KMS-11 (cell line): ENCODE results near the gene FTCD.

Experiments
- H2AFZ ChIP-seq: fragments of 200-600 bp; sonication (generic); 2 replicates; pipeline ENCODE4 v1.6.1; 2016; ENCODE audit warnings: antibody characterized with exemption, mixed run types, low read depth
- H3K27ac ChIP-seq: fragments of 200-600 bp; sonication (generic); 2 replicates; pipeline ENCODE4 v1.6.1; 2016; ENCODE audit warnings: mild to moderate bottlenecking, mixed run types
- H3K27me3 ChIP-seq: fragments of 200-600 bp; sonication (generic); 2 replicates; pipeline ENCODE4 v1.6.1; 2017; ENCODE audit warnings: mild to moderate bottlenecking, low read depth, mixed run types, moderate library complexity; ENCODE audit not compliant: insufficient read depth
- H3K36me3 ChIP-seq: fragments of 200-600 bp; sonication (generic); 2 replicates; pipeline ENCODE4 v1.6.1; 2017; ENCODE audit warnings: mild to moderate bottlenecking, mixed run types; ENCODE audit not compliant: insufficient read depth
- H3K4me1 ChIP-seq: fragments of 200-600 bp; sonication (generic); 2 replicates; pipeline ENCODE4 v1.6.1; 2016; ENCODE audit warnings: mild to moderate bottlenecking, low read depth, mixed run types; ENCODE audit not compliant: poor library complexity, severe bottlenecking
- H3K4me2 ChIP-seq: fragments of 200-600 bp; sonication (generic); 2 replicates; pipeline ENCODE4 v1.7.0; 2016; ENCODE audit warnings: mild to moderate bottlenecking, mixed run types
- H3K4me3 ChIP-seq: fragments of 200-600 bp; sonication (generic); IDR thresholded peaks from 2 replicates; pipeline ENCODE4 v1.6.1; 2017; ENCODE audit warnings: low read depth, low read length, mixed read lengths; ENCODE audit not compliant: insufficient read depth
- H3K79me2 ChIP-seq: fragments of 200-600 bp; sonication (generic); 2 replicates; pipeline ENCODE4 v1.6.1; 2016; ENCODE audit warnings: low read depth, mixed run types; ENCODE audit not compliant: insufficient read depth
- H3K9ac ChIP-seq: fragments of 200-600 bp; sonication (generic); 2 replicates; pipeline ENCODE4 v1.6.1; 2016; ENCODE audit warnings: mild to moderate bottlenecking, mixed run types
- H4K20me1 ChIP-seq: fragments of 200-600 bp; sonication (generic); 2 replicates; pipeline ENCODE4 v1.6.1; 2016; ENCODE audit warnings: mild to moderate bottlenecking, mixed run types; ENCODE audit not compliant: insufficient read depth
- TF ChIP-seq, protein P1 (sequence below): fragments of 200-600 bp; sonication (generic); conservative IDR thresholded peaks from 2 replicates; pipeline ENCODE4 v1.6.1; 2017; ENCODE audit warnings: low read depth, mild to moderate bottlenecking, antibody characterized with exemption, low read length, moderate library complexity, mixed read lengths

Gene FTCD

GRCh38 chr21:46116776-46117585, 38.4 kb downstream of the FTCD start:
- Histone ChIP-seq H2AFZ (no peak overlapping the region), H3K27me3 (peaks cover 84% of the 10 kb centered on the region), H3K4me1 (no peaks in the 10 kb centered on the region), H3K4me3 (no peak overlapping the region), H3K27ac (no peak overlapping the region), H3K79me2 (no peaks in the 10 kb centered on the region), H3K4me2 (no peak overlapping the region), H3K9ac (no peak overlapping the region), H4K20me1 (no peaks in the 10 kb centered on the region), H3K36me3 (no peaks in the 10 kb centered on the region)
- TF ChIP-seq, protein P1, sequence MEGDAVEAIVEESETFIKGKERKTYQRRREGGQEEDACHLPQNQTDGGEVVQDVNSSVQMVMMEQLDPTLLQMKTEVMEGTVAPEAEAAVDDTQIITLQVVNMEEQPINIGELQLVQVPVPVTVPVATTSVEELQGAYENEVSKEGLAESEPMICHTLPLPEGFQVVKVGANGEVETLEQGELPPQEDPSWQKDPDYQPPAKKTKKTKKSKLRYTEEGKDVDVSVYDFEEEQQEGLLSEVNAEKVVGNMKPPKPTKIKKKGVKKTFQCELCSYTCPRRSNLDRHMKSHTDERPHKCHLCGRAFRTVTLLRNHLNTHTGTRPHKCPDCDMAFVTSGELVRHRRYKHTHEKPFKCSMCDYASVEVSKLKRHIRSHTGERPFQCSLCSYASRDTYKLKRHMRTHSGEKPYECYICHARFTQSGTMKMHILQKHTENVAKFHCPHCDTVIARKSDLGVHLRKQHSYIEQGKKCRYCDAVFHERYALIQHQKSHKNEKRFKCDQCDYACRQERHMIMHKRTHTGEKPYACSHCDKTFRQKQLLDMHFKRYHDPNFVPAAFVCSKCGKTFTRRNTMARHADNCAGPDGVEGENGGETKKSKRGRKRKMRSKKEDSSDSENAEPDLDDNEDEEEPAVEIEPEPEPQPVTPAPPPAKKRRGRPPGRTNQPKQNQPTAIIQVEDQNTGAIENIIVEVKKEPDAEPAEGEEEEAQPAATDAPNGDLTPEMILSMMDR = no peak

GRCh38 chr21:46116189-46116775, 39.1 kb downstream of the FTCD start:
- H2AFZ ChIP-seq = no peak overlapping the region
- no peaks in the 10 kb centered on the region for H3K36me3 ChIP-seq
- H3K4me1 ChIP-seq = no peaks in the 10 kb centered on the region
- H3K4me3 ChIP-seq = no peak overlapping the region
- TF ChIP-seq, protein P1 = no peak
- peaks cover 77% of the 10 kb centered on the region for H3K27me3 ChIP-seq
- no peaks in the 10 kb centered on the region for H4K20me1 ChIP-seq
- no peak overlapping the region for H3K27ac ChIP-seq
- no peaks in the 10 kb centered on the region for H3K79me2 ChIP-seq
- H3K4me2 ChIP-seq = no peak overlapping the region
- H3K9ac ChIP-seq = no peak overlapping the region

DNA sequence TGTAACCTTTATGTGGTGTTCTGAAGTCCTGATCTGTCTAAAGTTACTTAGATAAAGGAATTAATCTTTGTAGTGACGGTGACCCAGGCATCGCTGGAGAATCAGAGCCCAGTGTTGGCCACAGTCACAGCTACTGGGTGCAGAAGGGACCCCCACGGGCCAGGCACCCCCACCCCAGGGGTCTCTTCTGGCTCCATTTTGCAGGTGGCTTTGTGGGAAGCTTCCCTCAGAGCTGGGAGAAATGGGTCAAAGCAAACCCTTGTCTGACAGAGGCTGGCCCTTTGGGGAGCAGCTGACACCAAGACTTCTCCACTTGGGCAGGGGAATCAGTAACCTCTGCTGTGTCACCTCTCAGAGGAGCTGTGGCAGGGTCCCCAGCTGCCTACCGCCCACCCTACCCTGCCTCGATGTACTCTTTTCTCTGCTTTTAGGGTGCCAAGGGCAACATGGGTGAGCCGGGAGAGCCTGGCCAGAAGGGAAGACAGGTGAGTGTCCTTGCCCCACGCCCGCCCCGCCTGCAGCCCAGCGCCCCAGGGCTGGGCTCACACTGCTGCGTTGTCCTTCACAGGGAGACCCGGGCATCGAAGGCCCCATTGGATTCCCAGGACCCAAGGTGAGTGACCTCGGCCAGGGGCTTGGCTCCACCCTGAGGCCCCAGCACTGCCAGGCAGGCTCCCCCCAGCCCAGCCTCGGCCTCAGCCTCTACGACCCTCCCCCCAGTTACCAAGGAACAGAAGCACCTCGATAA, 39.8 kb downstream of the FTCD start:
- Histone ChIP-seq H3K9ac (no peak overlapping the region), H3K27ac (no peak overlapping the region), H3K4me2 (no peak overlapping the region), H3K4me1 (no peaks in the 10 kb centered on the region), H3K27me3 (peaks cover 75% of the 10 kb centered on the region), H3K36me3 (no peaks in the 10 kb centered on the region), H3K79me2 (no peaks in the 10 kb centered on the region), H3K4me3 (no peak overlapping the region), H4K20me1 (no peaks in the 10 kb centered on the region), H2AFZ (no peak overlapping the region)
- TF ChIP-seq, protein P1 = no peak

DNA sequence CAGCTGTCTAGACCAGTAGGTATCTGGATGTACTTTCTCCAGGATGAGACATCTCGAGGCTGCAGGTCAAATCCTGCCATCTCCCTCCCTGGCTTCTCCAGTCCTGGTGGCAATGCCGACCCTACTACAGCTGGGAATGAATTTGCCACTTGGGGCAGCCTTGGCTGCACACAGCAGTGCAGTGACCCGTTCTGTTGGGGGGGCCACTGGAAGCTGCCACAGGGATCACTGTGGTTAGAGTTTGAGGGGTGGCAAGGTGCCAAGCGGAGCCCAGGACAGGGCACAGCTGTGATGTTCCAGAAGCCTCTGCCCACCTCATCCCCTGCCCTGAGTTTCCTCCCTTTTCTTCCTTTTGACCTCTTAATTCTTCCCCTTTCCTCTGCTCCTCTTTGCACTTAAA, 40.4 kb downstream of the FTCD start:
- Histone ChIP-seq H3K4me3 (no peak overlapping the region), H3K27me3 (peaks cover 82% of the 10 kb centered on the region), H3K36me3 (no peaks in the 10 kb centered on the region), H3K4me2 (no peak overlapping the region), H2AFZ (no peak overlapping the region), H3K9ac (no peak overlapping the region), H3K4me1 (no peaks in the 10 kb centered on the region), H3K27ac (no peak overlapping the region), H3K79me2 (no peaks in the 10 kb centered on the region), H4K20me1 (no peaks in the 10 kb centered on the region)
- TF ChIP-seq, protein P1 = no peak
